GM12864 (cell line): Measurements from ENCODE around the gene LGR5.
A peak's percentile ranks its signal among the peaks of the same experiment; 100 is the strongest.

Experiments used
- DNase-seq: peaks from one replicate; pipeline ENCODE4 v3.0.0-alpha.2; 2011; ENCODE audit warnings: low read depth
- H3K4me3 ChIP-seq: 2 replicates; pipeline ENCODE4 v1.5.1; 2011; ENCODE audit warnings: mild to moderate bottlenecking, low read depth, low read length, control low read depth
- CTCF ChIP-seq: IDR thresholded peaks from 2 replicates; pipeline ENCODE4 v1.5.1; 2011; ENCODE audit warnings: low read depth, mild to moderate bottlenecking, moderate library complexity, low read length, control low read depth, inconsistent platforms; ENCODE audit errors: missing control alignments

Gene LGR5

GRCh38 chr12:71626098-71626497, 186.5 kb downstream of the LGR5 start:
- peak; percentile 18 for DNase-seq
- no peak for TF ChIP-seq CTCF

GRCh38 chr12:71626768-71627167, 187.2 kb downstream of the LGR5 start:
- H3K4me3 ChIP-seq: no peak overlapping the region
- no peak for TF ChIP-seq CTCF
- no peak for DNase-seq

More at GRCh38 chr12:71626098-71626497, 186.5 kb downstream of the LGR5 start:
- no peak overlapping the region for H3K4me3 ChIP-seq

GRCh38 chr12:71627438-71628002, 187.9 kb downstream of the LGR5 start:
- DNase-seq: no peak
- no peak overlapping the region for H3K4me3 ChIP-seq
- TF ChIP-seq CTCF: no peak
